Spleen (tissue), 7 donors: ENCODE data around the gene TRIM7.

Source experiments
- CTCF ChIP-seq, 11 experiments: fragments of 200-600 bp in 7 of 11; fragments of 450-650 bp in 4 of 11; sonication (generic) in 4 of 11; IDR thresholded peaks in 8 of 11; conservative IDR thresholded peaks in 3 of 11; 1 replicate in 7 of 11; 2 replicates in 4 of 11; pipeline versions ENCODE4 v1.4.0 to v1.8.0; 2016 to 2021; ENCODE audit warnings: antibody characterized with exemption in 11 of 11, inconsistent platforms in 4 of 11, mild to moderate bottlenecking in 1 of 11
- POLR2A ChIP-seq, 3 donors: fragments of 450-650 bp; IDR thresholded peaks; one replicate each; pipeline ENCODE4 v1.5.1; 2017; ENCODE audit warnings: antibody characterized with exemption in 3 of 3, mild to moderate bottlenecking in 1 of 3
- POLR2AphosphoS5 ChIP-seq, 3 donors: sonication (generic); formaldehyde crosslinking; IDR thresholded peaks; one replicate each; pipeline ENCODE4 v1.5.1; 2017; ENCODE audit warnings: antibody characterized with exemption in 3 of 3
- donor health status: DM: no; HTN: no; CAD: no; lungs with moderate emphysema.
- donor health status: DM: no; HTN: no; CAD: no.
- donor health status: DM: no; HTN: no; CAD: no.

GRCh38 chr5:181229996-181230395, 25.0 kb upstream of the TRIM7 start:
- TF ChIP-seq CTCF (IDR thresholded peaks at IDR 0.05 in 8 of 11, conservative IDR thresholded peaks at IDR 0.05 in 3 of 11) (no peak), POLR2AphosphoS5 (IDR thresholded peaks at IDR 0.05) (no peak), POLR2A (IDR thresholded peaks at IDR 0.05) (no peak)
